Tibial nerve (tissue), 4 donors: ENCODE measurements around the gene CGB2. TPM values are rescaled to one million over a fixed set of nuclear protein-coding genes. Genes with fewer than 3 reads are reported as not detected.
A peak's percentile ranks its signal among the peaks of the same experiment; 100 is the strongest.
"Not testable (repeated sequence)": the region's sequence is repeated elsewhere in the genome, so short reads cannot be mapped to it uniquely, and the experiment has no call there.

Experiments used
- DNase-seq, 2 donors: peaks; one replicate each; pipeline ENCODE4 v3.0.0-alpha.2; 2019; ENCODE audit warnings: low spot score in 2 of 2
- H3K27ac ChIP-seq, 4 donors: fragments of 200-600 bp; sonication (generic) in 3 of 4; one replicate each; pipeline ENCODE4 v1.5.1; 2017 to 2019; ENCODE audit warnings: mild to moderate bottlenecking in 1 of 4
- H3K27me3 ChIP-seq, 2 donors: fragments of 200-600 bp; sonication (generic) in 1 of 2; one replicate each; pipeline versions ENCODE4 v1.5.1 to v1.6.0; 2017 to 2019
- H3K36me3 ChIP-seq, 3 donors: fragments of 200-600 bp; sonication (generic); one replicate each; pipeline ENCODE4 v1.5.1; 2018 to 2019
- H3K4me1 ChIP-seq, 4 donors: fragments of 200-600 bp; sonication (generic) in 3 of 4; one replicate each; pipeline ENCODE4 v1.5.1; 2017 to 2019
- H3K4me3 ChIP-seq, 4 donors: fragments of 200-600 bp; sonication (generic) in 3 of 4; one replicate each; pipeline ENCODE4 v1.5.1; 2017 to 2019; ENCODE audit warnings: mild to moderate bottlenecking in 1 of 4, moderate library complexity in 1 of 4
- H3K9me3 ChIP-seq, 4 donors: fragments of 200-600 bp; sonication (generic) in 3 of 4; one replicate each; pipeline ENCODE4 v1.5.1; 2017 to 2019
- EP300 ChIP-seq, 2 donors: sonication (generic); formaldehyde crosslinking; IDR thresholded peaks; one replicate each; pipeline ENCODE4 v1.6.1; 2017; ENCODE audit warnings: antibody characterized with exemption in 2 of 2, mild to moderate bottlenecking in 1 of 2
- POLR2A ChIP-seq, 2 donors: fragments of 450-650 bp; IDR thresholded peaks; one replicate each; pipeline ENCODE4 v1.6.1; 2017; ENCODE audit warnings: antibody characterized with exemption in 2 of 2, mild to moderate bottlenecking in 2 of 2, moderate library complexity in 2 of 2
- WGBS, 2 donors: methylation state at CpG; one replicate each; pipeline ENCODE4 v1.1.5; 2018; 5-methylcytosine and 5-hydroxymethylcytosine counted together
- total RNA-seq, 4 donors: library from RNA; depleted of rRNA; stranded (reverse); fragments of >200 nt; gene quantifications; one replicate each; pipeline ENCODE4 v1.1.0, GENCODE V29; 2016
- TF ChIP-seq, protein P1 (sequence below), 5 experiments: fragments of 200-600 bp in 3 of 5; fragments of 450-650 bp in 2 of 5; sonication (generic) in 3 of 5; IDR thresholded peaks; one replicate each; pipeline ENCODE4 v1.5.1; 2016 to 2019; ENCODE audit warnings: antibody characterized with exemption in 5 of 5, mild to moderate bottlenecking in 3 of 5, moderate library complexity in 2 of 5

The CGB2 gene
- total RNA-seq, 4 donors from 2014 or later = not detected

DNA sequence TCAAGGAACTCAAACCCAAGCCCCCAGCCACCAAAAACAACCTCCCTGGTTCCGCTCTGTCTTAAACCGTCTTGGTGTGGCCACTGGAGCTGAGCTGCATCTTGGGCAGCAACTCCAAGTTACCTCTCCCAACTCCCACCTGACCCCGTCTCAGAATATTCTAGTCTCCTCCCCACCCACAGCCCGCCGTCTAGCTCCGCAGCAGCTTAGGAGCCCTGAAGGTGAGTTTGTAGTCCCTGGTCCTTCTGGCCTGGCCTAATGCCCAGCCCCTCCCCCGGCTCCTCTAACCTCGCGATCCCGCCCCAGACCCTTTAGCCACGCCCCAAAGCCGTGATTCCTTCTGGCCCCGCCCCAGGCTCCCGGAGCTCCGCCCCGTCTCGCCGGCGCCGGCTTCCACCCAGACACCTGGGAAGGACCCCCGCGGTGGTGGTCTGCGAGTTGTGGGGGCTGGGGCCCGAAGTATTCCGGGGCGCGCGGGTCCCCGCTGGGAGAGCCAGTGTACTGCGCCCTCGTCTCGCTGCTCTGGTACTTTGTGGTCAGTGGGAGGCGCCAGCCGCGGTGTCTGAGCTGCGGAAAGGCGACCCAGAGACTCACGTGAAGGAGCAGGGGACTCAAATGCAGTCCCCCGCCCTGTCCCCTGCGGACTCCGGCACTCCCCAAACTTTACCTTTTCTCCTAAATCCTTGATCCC, 12.3 kb upstream of the CGB2 start:
- H3K27ac ChIP-seq = no peak overlapping the region
- DNase-seq = peak in 1 of 2 donors; percentile 25
- H3K4me1 ChIP-seq = peaks cover 0 to 26% (median 19%) of the 10 kb centered on the region in 4 donors
- 13 to 27% methylated on average over 32 to 36 of the region's 41 CpGs for WGBS, 2 donors
- peak overlapping the region; percentile 2 to 56 (median 46) for H3K4me3 ChIP-seq
- H3K36me3 ChIP-seq = peaks cover 0 to 23% (median 4%) of the 10 kb centered on the region in 3 donors
- H3K27me3 ChIP-seq = peaks cover 0 to 46% of the 10 kb centered on the region in 2 donors
- TF ChIP-seq EP300 (IDR thresholded peaks at IDR 0.05) (no peak), POLR2A (IDR thresholded peaks at IDR 0.05) (no peak)
- TF ChIP-seq, protein P1, sequence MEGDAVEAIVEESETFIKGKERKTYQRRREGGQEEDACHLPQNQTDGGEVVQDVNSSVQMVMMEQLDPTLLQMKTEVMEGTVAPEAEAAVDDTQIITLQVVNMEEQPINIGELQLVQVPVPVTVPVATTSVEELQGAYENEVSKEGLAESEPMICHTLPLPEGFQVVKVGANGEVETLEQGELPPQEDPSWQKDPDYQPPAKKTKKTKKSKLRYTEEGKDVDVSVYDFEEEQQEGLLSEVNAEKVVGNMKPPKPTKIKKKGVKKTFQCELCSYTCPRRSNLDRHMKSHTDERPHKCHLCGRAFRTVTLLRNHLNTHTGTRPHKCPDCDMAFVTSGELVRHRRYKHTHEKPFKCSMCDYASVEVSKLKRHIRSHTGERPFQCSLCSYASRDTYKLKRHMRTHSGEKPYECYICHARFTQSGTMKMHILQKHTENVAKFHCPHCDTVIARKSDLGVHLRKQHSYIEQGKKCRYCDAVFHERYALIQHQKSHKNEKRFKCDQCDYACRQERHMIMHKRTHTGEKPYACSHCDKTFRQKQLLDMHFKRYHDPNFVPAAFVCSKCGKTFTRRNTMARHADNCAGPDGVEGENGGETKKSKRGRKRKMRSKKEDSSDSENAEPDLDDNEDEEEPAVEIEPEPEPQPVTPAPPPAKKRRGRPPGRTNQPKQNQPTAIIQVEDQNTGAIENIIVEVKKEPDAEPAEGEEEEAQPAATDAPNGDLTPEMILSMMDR (IDR thresholded peaks at IDR 0.05) = no peak
- no peaks in the 10 kb centered on the region for H3K9me3 ChIP-seq

DNA sequence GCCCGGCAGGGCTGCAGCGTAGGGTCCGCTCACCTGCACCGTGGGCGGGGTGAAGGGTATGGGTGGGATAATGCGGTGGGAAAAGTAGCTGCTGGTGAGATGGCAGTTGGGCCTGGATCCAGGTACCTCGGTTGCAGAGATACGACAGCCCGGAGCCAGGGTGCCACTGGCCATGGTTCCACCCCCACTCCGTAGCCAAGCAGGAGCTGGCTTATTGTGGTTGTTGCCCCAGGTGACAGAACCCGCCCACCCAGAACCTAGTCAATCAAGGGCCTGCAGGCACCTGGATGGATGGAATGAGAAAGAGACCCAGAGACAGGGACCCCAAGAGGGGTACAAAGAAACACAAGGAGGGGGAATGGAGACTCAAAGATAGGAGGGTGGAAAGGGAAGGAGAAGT, 11.3 kb upstream of the CGB2 start:
- peaks cover 0 to 46% of the 10 kb centered on the region in 2 donors for H3K27me3 ChIP-seq

DNA sequence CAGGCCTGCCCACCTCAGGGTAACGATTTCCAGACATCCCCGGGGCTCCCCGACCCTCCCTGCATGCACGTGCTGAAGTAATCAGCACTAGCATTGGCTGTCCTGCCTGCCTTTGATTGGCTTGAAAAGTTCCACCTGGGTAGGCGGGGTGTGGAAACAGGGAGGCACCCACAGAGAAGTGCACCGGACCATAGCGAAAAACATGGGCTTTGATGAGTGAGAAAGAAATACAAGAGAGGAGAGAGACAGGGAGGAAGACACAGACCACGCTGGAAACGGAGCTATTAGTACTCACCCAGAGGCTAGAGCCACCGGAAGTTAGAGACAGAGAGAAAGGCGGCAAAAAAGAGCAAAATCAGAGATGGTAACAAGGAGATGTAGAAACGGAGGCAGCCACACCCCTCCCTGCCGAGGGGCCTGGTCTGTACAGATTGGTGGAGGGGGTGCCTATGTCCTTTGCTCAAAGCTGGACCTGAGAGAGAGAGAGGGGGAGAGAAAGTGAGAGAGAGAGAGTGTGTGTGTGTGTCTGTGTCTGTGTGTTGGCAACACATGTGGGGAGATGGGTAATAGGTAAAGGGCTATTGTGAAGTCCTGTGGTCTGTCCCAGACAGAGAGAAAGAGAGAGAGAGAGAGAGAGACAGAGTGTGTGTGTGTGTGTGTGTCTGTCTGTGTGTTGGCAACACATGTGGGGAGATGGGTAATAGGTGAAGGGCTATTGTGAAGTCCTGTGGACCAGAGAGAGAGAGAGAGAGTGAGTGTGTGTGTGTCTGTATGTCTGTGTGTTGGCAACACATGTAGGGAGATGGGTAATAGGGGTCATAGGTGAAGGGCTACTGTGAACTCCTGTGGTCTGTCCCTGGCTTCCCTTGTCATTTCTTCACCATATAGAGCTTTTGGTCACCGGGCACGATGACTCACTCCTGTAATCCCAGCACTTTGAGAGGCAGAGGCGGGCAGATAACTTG, 10.5 kb upstream of the CGB2 start:
- H3K9me3 ChIP-seq = no peaks in the 10 kb centered on the region
- H3K4me3 ChIP-seq = no peak overlapping the region
- H3K36me3 ChIP-seq = peaks cover 0 to 5% (median 0%) of the 10 kb centered on the region in 3 donors
- H3K27me3 ChIP-seq = peaks cover 0 to 46% of the 10 kb centered on the region in 2 donors
- H3K4me1 ChIP-seq = peaks cover 0 to 26% (median 19%) of the 10 kb centered on the region in 4 donors
- 41 to 43% methylated on average over 16 of the region's 16 CpGs for WGBS, 2 donors
- TF ChIP-seq EP300 (IDR thresholded peaks at IDR 0.05) = no peak
- no peak for TF ChIP-seq POLR2A (IDR thresholded peaks at IDR 0.05)
- TF ChIP-seq, protein P1 (IDR thresholded peaks at IDR 0.05) = no peak
- no peak for DNase-seq
- no peak overlapping the region for H3K27ac ChIP-seq

More for the DNA sequence above, 11.3 kb upstream of the CGB2 start:
- TF ChIP-seq, protein P1 (IDR thresholded peaks at IDR 0.05) = no peak
- no peak for TF ChIP-seq EP300 (IDR thresholded peaks at IDR 0.05)
- no peak for TF ChIP-seq POLR2A (IDR thresholded peaks at IDR 0.05)
- Histone ChIP-seq H3K36me3 (peaks cover 0 to 14% (median 2%) of the 10 kb centered on the region in 3 donors), H3K27ac (no peak overlapping the region), H3K4me3 (no peak overlapping the region), H3K4me1 (peaks cover 0 to 26% (median 19%) of the 10 kb centered on the region in 4 donors), H3K9me3 (no peaks in the 10 kb centered on the region)
- DNase-seq = no peak
- WGBS, 2 donors = 76 to 78% methylated on average over 10 to 11 of the region's 11 CpGs

DNA sequence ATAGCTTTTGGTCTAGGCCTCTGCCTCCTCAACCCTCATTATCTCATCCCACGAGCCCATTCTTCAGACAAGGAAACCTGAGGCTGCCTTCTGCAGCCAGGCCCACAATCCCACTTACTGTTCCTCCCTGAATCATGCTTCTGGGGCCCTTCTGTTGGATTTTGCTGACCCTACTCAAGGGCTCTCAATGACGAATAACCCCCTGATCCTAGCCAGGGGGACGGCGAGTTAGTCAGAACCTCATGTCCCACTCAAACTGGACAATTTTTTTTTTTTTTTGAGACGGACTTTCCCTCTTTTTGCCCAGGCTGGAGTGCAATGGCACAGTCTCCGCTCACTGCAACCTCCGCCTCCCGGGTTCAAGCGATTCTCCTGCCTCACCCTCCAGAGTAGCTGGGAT, 9.6 kb upstream of the CGB2 start:
- Histone ChIP-seq H3K36me3 (no peaks in the 10 kb centered on the region), H3K9me3 (no peaks in the 10 kb centered on the region), H3K4me3 (no peak overlapping the region), H3K27ac (no peak overlapping the region), H3K27me3 (peaks cover 0 to 46% of the 10 kb centered on the region in 2 donors), H3K4me1 (peaks cover 0 to 26% (median 19%) of the 10 kb centered on the region in 4 donors)
- DNase-seq = no peak
- TF ChIP-seq POLR2A (IDR thresholded peaks at IDR 0.05) = no peak
- TF ChIP-seq, protein P1 (IDR thresholded peaks at IDR 0.05) = no peak
- no peak for TF ChIP-seq EP300 (IDR thresholded peaks at IDR 0.05)
- 90 to 91% methylated on average over 9 of the region's 9 CpGs for WGBS, 2 donors

DNA sequence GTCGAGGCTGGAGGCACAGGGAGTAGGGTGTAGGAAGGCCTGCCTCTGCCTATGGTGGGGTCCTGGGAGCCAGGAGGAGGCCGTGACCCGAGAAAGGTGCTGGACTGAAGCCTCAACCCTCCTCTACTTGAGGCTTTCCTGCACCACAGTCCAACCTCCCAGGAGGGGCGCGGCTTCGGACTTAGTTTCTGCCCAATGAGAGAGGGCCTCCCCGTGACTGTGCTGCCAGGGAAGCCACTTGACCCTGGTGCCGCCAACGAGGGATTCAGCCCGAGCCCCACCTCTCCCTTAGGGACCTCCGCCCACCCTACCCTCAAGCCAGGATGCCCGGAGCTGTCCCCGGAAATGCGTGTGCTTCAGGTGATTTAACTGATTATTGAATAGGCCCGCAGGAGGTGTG, 7.5 kb upstream of the CGB2 start, which contains the start of gene CGB3:
Gene CGB3, minus strand, starts transcription at position 101 of the 400 bp plus-strand sequence. CDS start 362 bp downstream, outside the sequence.
- 54 to 100% methylated on average over 1 to 9 of the region's 15 CpGs for WGBS, 2 donors
- not testable (repeated sequence) for DNase-seq, H3K4me3 ChIP-seq

DNA sequence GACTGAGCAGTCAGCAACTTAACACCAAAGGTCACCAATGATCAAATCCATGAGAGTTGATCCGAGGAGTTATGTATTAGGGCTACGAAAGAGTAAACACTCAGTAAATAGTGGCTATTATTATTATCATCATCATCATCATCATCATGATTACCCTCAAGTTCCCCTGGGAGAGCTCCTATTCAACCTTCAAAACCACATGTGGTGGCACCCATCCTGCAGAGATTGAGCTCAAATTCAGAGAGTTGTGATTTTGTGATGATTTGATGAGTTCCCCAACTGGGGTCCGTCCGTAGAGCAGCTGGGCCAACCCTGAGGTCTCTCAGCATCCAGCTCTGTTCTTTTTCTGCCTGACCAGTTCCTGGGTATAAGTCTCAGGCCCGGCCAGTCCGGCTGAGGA, 6.6 kb upstream of the CGB2 start:
- H3K36me3 ChIP-seq, H3K4me3 ChIP-seq, H3K4me1 ChIP-seq, H3K27ac ChIP-seq, DNase-seq, H3K9me3 ChIP-seq: not testable (repeated sequence)
- WGBS, 2 donors = 87% methylated on average over 4 of the region's 6 CpGs; no CpG with 5 or more reads in 1 of the 2 donors
- H3K27me3 ChIP-seq = peaks cover 0 to 23% of the 10 kb centered on the region in 2 donors

More for the DNA sequence above, 7.5 kb upstream of the CGB2 start, which contains the start of gene CGB3:
- H3K36me3 ChIP-seq, H3K4me1 ChIP-seq, H3K27ac ChIP-seq, H3K9me3 ChIP-seq: not testable (repeated sequence)
- H3K27me3 ChIP-seq = peaks cover 0 to 31% of the 10 kb centered on the region in 2 donors

DNA sequence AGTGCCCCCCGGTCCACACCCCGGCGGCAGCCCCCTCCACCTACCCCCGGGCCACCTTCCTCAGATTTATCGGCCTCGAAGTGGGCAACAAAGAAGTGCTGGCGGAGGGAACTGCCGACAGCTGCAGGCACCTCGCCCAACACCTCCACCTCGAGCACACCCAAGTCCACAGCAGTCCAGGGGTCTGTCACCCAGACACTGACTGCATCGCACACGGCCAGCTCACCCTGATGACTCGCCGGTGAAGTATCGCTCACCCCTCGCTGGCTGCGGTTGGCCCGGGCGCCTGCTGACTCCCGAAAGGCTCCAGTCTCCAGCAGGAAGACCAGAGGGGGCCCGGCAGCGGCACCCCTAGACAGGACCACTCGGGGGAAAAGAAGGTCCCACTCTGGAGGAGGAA, 6.1 kb upstream of the CGB2 start:
- not testable (repeated sequence) for H3K4me1 ChIP-seq, H3K27ac ChIP-seq, DNase-seq, H3K4me3 ChIP-seq, H3K36me3 ChIP-seq, H3K9me3 ChIP-seq
- 79 to 83% methylated on average over 9 to 22 of the region's 23 CpGs for WGBS, 2 donors
- H3K27me3 ChIP-seq = peaks cover 0 to 18% of the 10 kb centered on the region in 2 donors

DNA sequence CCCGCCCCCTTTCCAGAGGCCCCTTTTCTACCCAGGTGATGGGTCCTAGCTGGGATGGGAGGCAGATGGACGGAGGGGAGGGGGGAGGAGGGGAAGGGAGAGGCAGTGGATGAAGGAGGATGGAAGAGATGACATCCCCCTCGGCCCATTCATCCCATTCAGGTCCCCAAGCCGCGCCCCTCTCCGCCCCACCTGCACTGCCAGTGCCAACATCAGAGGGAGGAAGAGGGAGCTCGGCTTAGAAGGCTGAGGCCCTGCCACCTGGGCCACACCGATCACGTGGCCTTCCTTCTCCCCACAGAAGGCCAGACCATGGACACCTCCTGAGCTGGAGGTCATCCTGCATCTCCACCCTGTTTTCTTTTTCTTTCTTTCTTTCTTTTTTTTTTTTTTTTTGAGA, 3.0 kb upstream of the CGB2 start:
- not testable (repeated sequence) for H3K27ac ChIP-seq, DNase-seq, H3K4me3 ChIP-seq, H3K4me1 ChIP-seq, H3K36me3 ChIP-seq, H3K27me3 ChIP-seq, H3K9me3 ChIP-seq
- 77 to 79% methylated on average over 9 of the region's 9 CpGs for WGBS, 2 donors
